Vagina (tissue), 2 donors: Measurements from ENCODE around the gene B4GALNT4. TPM values are rescaled to one million over a fixed set of nuclear protein-coding genes. Genes with fewer than 3 reads are reported as not detected.
"Not testable (repeated sequence)": the region's sequence is repeated elsewhere in the genome, so short reads cannot be mapped to it uniquely, and the experiment has no call there.

ENCODE experiments used
- DNase-seq, 2 donors: peaks; one replicate each; pipeline ENCODE4 v3.0.0-alpha.2; 2017; ENCODE audit errors: extremely low spot score in 2 of 2
- H3K27ac ChIP-seq: fragments of 200-600 bp; sonication (generic); one replicate; pipeline ENCODE4 v1.5.1; 2019
- H3K27me3 ChIP-seq: fragments of 200-600 bp; sonication (generic); one replicate; pipeline ENCODE4 v1.5.1; 2019
- H3K36me3 ChIP-seq, 2 donors: fragments of 200-600 bp; sonication (generic); one replicate each; pipeline ENCODE4 v1.5.1; 2017 to 2019
- H3K4me1 ChIP-seq: fragments of 200-600 bp; sonication (generic); one replicate; pipeline ENCODE4 v1.5.1; 2019
- H3K4me3 ChIP-seq, 2 donors: fragments of 200-600 bp; sonication (generic); 1 replicate in 1 of 2; 2 replicates in 1 of 2; pipeline ENCODE4 v1.5.1; 2016 to 2019
- H3K9me3 ChIP-seq: fragments of 200-600 bp; sonication (generic); one replicate; pipeline ENCODE4 v1.5.1; 2019
- CTCF ChIP-seq, 3 experiments: fragments of 450-650 bp in 2 of 3; fragments of 200-600 bp in 1 of 3; sonication (generic) in 1 of 3; IDR thresholded peaks; one replicate each; pipeline ENCODE4 v1.5.1; 2017 to 2019; ENCODE audit warnings: antibody characterized with exemption in 3 of 3, mild to moderate bottlenecking in 2 of 3, moderate library complexity in 2 of 3
- POLR2A ChIP-seq, 2 donors: fragments of 450-650 bp; IDR thresholded peaks; one replicate each; pipeline ENCODE4 v1.6.1; 2017; ENCODE audit warnings: antibody characterized with exemption in 2 of 2, mild to moderate bottlenecking in 2 of 2, moderate library complexity in 2 of 2
- POLR2AphosphoS5 ChIP-seq, 2 donors: sonication (generic); formaldehyde crosslinking; IDR thresholded peaks; one replicate each; pipeline ENCODE4 v1.9.0; 2017; ENCODE audit warnings: antibody characterized with exemption in 2 of 2, mild to moderate bottlenecking in 2 of 2, low read depth in 1 of 2; ENCODE audit not compliant: insufficient read depth in 1 of 2
- intact Hi-C: fragments of 100-400 bp; cut with DNase I; formaldehyde crosslinking; loops from one replicate; pipeline ENCODE4 v1.15.1; 2023
- total RNA-seq: library from RNA; depleted of rRNA; stranded (reverse); fragments of >200 nt; gene quantifications from one replicate; pipeline ENCODE4 v1.2.3, GENCODE V29; 2016

Gene B4GALNT4
- total RNA-seq, 1 donor from 2014 or later = 15.5 TPM

- Histone ChIP-seq H3K4me3 (peak overlapping the region in 1 of 2 donors; percentile 0), H3K27me3 (no peaks in the 10 kb centered on the region), H3K9me3 (no peaks in the 10 kb centered on the region), H3K4me1 (peaks cover 40% of the 10 kb centered on the region), H3K36me3 (no peaks in the 10 kb centered on the region), H3K27ac (peak overlapping the region; percentile 93)
- intact Hi-C loops = loop anchor here (2.0 kb wide), 1 partner anchor 26 kb away; no protein-coding TSS in a partner anchor
- no peak for DNase-seq
- TF ChIP-seq POLR2A (IDR thresholded peaks at IDR 0.05) (no peak), CTCF (IDR thresholded peaks at IDR 0.05) (no peak), POLR2AphosphoS5 (IDR thresholded peaks at IDR 0.05; ENCODE audit: insufficient read depth in 1 of 2, low read depth in 1 of 2) (no peak)
These were observed 42.8 kb upstream of the B4GALNT4 start for GRCh38 chr11:326592-326841.

- peak overlapping the region; percentile 93 for H3K27ac ChIP-seq
- H3K36me3 ChIP-seq = no peaks in the 10 kb centered on the region
- intact Hi-C loops = loop anchor here (2.0 kb wide), 1 partner anchor 26 kb away; no protein-coding TSS in a partner anchor
- peak overlapping the region; percentile 0 to 9 for H3K4me3 ChIP-seq
- no peaks in the 10 kb centered on the region for H3K27me3 ChIP-seq
- DNase-seq = no peak
- H3K9me3 ChIP-seq = no peaks in the 10 kb centered on the region
- H3K4me1 ChIP-seq = peaks cover 40% of the 10 kb centered on the region
- TF ChIP-seq POLR2AphosphoS5 (IDR thresholded peaks at IDR 0.05; ENCODE audit: insufficient read depth in 1 of 2, low read depth in 1 of 2) (peak; percentile 48 to 79), CTCF (IDR thresholded peaks at IDR 0.05) (no peak), POLR2A (IDR thresholded peaks at IDR 0.05) (no peak)
These were observed 42.3 kb upstream of the B4GALNT4 start for GRCh38 chr11:326842-327580.

- Histone ChIP-seq H3K27ac (peak overlapping the region; percentile 93), H3K27me3 (no peaks in the 10 kb centered on the region), H3K9me3 (no peaks in the 10 kb centered on the region), H3K36me3 (no peaks in the 10 kb centered on the region), H3K4me1 (peaks cover 40% of the 10 kb centered on the region), H3K4me3 (peak overlapping the region in 1 of 2 donors; percentile 0)
- TF ChIP-seq CTCF (IDR thresholded peaks at IDR 0.05) (no peak), POLR2AphosphoS5 (IDR thresholded peaks at IDR 0.05; ENCODE audit: insufficient read depth in 1 of 2, low read depth in 1 of 2) (no peak), POLR2A (IDR thresholded peaks at IDR 0.05) (no peak)
- intact Hi-C loops = loop anchor here (2.0 kb wide), 1 partner anchor 25 kb away; no protein-coding TSS in a partner anchor
- DNase-seq = no peak
These were observed 41.7 kb upstream of the B4GALNT4 start for GRCh38 chr11:327581-327923.

GRCh38 chr11:328012-328411, 41.3 kb upstream of the B4GALNT4 start:
- Histone ChIP-seq H3K4me1 (peaks cover 40% of the 10 kb centered on the region), H3K4me3 (no peak overlapping the region), H3K36me3 (no peaks in the 10 kb centered on the region), H3K27me3 (no peaks in the 10 kb centered on the region), H3K27ac (peak overlapping the region; percentile 93), H3K9me3 (no peaks in the 10 kb centered on the region)
- TF ChIP-seq CTCF (IDR thresholded peaks at IDR 0.05) (no peak), POLR2A (IDR thresholded peaks at IDR 0.05) (no peak), POLR2AphosphoS5 (IDR thresholded peaks at IDR 0.05; ENCODE audit: insufficient read depth in 1 of 2, low read depth in 1 of 2) (no peak)
- intact Hi-C loops = no loop called here
- no peak for DNase-seq

- Histone ChIP-seq H3K4me1 (peaks cover 40% of the 10 kb centered on the region), H3K27ac (peak overlapping the region; percentile 93)
- H3K27me3 ChIP-seq, DNase-seq, intact Hi-C loops, H3K9me3 ChIP-seq, H3K4me3 ChIP-seq, H3K36me3 ChIP-seq: not testable (repeated sequence)
These were observed 40.7 kb upstream of the B4GALNT4 start for GRCh38 chr11:328516-329100.
